Ovary (tissue), 9 donors: ENCODE results near the gene ECM1. TPM values are rescaled to one million over a fixed set of nuclear protein-coding genes. Genes with fewer than 3 reads are reported as not detected.

Source experiments
- DNase-seq, 5 donors: peaks; one replicate each; pipeline ENCODE4 v3.0.0-alpha.2; 2019 to 2020
- H3K27ac ChIP-seq, 2 donors: fragments of 200-600 bp; one replicate each; pipeline versions ENCODE4 v1.5.1 to v1.8.0; 2019 to 2022
- H3K27me3 ChIP-seq: fragments of 200-600 bp; one replicate; pipeline ENCODE4 v1.8.0; 2022
- H3K36me3 ChIP-seq: fragments of 200-600 bp; sonication (generic); one replicate; pipeline ENCODE4 v1.5.1; 2019
- H3K4me1 ChIP-seq: one replicate; pipeline ENCODE4 v1.8.1; 2013; ENCODE audit warnings: mild to moderate bottlenecking, moderate library complexity; ENCODE audit not compliant: insufficient read depth
- H3K4me3 ChIP-seq: fragments of 200-600 bp; sonication (generic); one replicate; pipeline ENCODE4 v1.5.1; 2017
- H3K9me3 ChIP-seq, 2 donors: fragments of 200-600 bp in 1 of 2; sonication (generic) in 1 of 2; one replicate each; pipeline versions ENCODE4 v1.5.1 to v1.8.1; 2013 to 2019; ENCODE audit warnings: mild to moderate bottlenecking in 1 of 2, moderate library complexity in 1 of 2
- CTCF ChIP-seq, 3 donors: fragments of 450-650 bp in 2 of 3; fragments of 200-600 bp in 1 of 3; IDR thresholded peaks; one replicate each; pipeline versions ENCODE4 v1.5.1 to v1.8.0; 2016 to 2022; ENCODE audit warnings: antibody characterized with exemption in 3 of 3, mild to moderate bottlenecking in 1 of 3
- EP300 ChIP-seq: sonication (generic); formaldehyde crosslinking; IDR thresholded peaks from one replicate; pipeline ENCODE4 v1.6.1; 2017; ENCODE audit warnings: antibody characterized with exemption
- POLR2A ChIP-seq: fragments of 450-650 bp; IDR thresholded peaks from one replicate; pipeline ENCODE4 v1.6.1; 2017; ENCODE audit warnings: antibody characterized with exemption, mild to moderate bottlenecking, moderate library complexity
- WGBS, 3 donors: extraction: QIAGEN DNeasy Blood & Tissue Kit in 1 of 3; methylation state at CpG; one replicate each; pipeline versions ENCODE4 v1.1.5 to v1.1.7; 2013 to 2017; 5-methylcytosine and 5-hydroxymethylcytosine counted together
- intact Hi-C, 4 donors: fragments of 100-400 bp; cut with DNase I; formaldehyde crosslinking; loops; one replicate each; pipeline versions ENCODE4 v1.11.0 to v1.15.1; 2022 to 2023
- polyA plus RNA-seq, 2 donors: library from polyadenylated mRNA; stranded (reverse); fragments of 200-250 nt in 1 of 2; fragments of 350-450 nt in 1 of 2; fragmentation: Illumina TruSeq in 1 of 2; extraction: RNeasy Lipid Tissue Mini Kit (QIAGEN cat#74804) in 1 of 2; gene quantifications; one replicate each; pipeline ENCODE4 v1.2.3, GENCODE V29; 2013 to 2014
- total RNA-seq, 7 donors: library from RNA; depleted of rRNA in 2 of 7; stranded (reverse); fragments of >200 nt in 2 of 7; fragmentation: NEBNext Ultra II Directional in 3 of 7; extraction: Animal tissue kit (Norgen Biotek cat#: 25700) in 3 of 7; gene quantifications; one replicate each; pipeline versions ENCODE4 v1.1.0 to v1.2.4, GENCODE V29; 2016 to 2023
- donor health status: DM: no; HTN: no; CAD: no; lungs with moderate emphysema.
- donor health status: DM: no; HTN: no; CAD: no.
- donor health status: Bipolar disorder and iron deficiency.
- donor health status: DM: yes; HTN: yes; CAD: no.
- donor health status: DM: no; HTN: no; CAD: no.
- donor health status: DM: yes; HTN: yes; CAD: no.

The ECM1 gene
- total and polyA plus RNA-seq, 9 donors, result 1.8 to 16.7 (median 6.2) TPM

- Histone ChIP-seq H3K4me3 (no peak overlapping the region), H3K36me3 (no peaks in the 10 kb centered on the region), H3K4me1 (no peaks in the 10 kb centered on the region), H3K27me3 (no peaks in the 10 kb centered on the region), H3K27ac (no peak overlapping the region), H3K9me3 (no peaks in the 10 kb centered on the region)
- TF ChIP-seq CTCF (IDR thresholded peaks at IDR 0.05), result no peak
- TF ChIP-seq EP300, result no peak
- no peak for TF ChIP-seq POLR2A
- WGBS, 3 donors, result 89 to 96% (median 92%) methylated on average over 10 of the region's 10 CpGs
- intact Hi-C loops, result no loop called here
- peak in 1 of 5 donors; percentile 25 for DNase-seq
These were observed 9.6 kb upstream of the ECM1 start for GRCh38 chr1:150498342-150498741.

- Histone ChIP-seq H3K36me3 (no peaks in the 10 kb centered on the region), H3K4me3 (no peak overlapping the region), H3K27me3 (no peaks in the 10 kb centered on the region), H3K9me3 (no peaks in the 10 kb centered on the region), H3K27ac (no peak overlapping the region), H3K4me1 (no peaks in the 10 kb centered on the region)
- 88 to 92% (median 89%) methylated on average over 6 of the region's 6 CpGs for WGBS, 3 donors
- DNase-seq, result peak in 1 of 5 donors; percentile 18
- no peak for TF ChIP-seq CTCF (IDR thresholded peaks at IDR 0.05)
- intact Hi-C loops, result no loop called here
These were observed 2.5 kb upstream of the ECM1 start for GRCh38 chr1:150505431-150505830.

- no peaks in the 10 kb centered on the region for H3K9me3 ChIP-seq
- 57 to 65% (median 65%) methylated on average over 4 of the region's 4 CpGs for WGBS, 3 donors
- TF ChIP-seq CTCF (IDR thresholded peaks at IDR 0.05) (no peak), POLR2A (no peak), EP300 (no peak)
- no peaks in the 10 kb centered on the region for H3K36me3 ChIP-seq
- H3K4me3 ChIP-seq, result no peak overlapping the region
- H3K27me3 ChIP-seq, result no peaks in the 10 kb centered on the region
- no peak for DNase-seq
- no peak overlapping the region for H3K27ac ChIP-seq
- intact Hi-C loops, result no loop called here
- no peaks in the 10 kb centered on the region for H3K4me1 ChIP-seq
These were observed 1.1 kb downstream of the ECM1 start for GRCh38 chr1:150508982-150509381.

- 91 to 92% (median 92%) methylated on average over 12 of the region's 12 CpGs for whole genome bisulfite sequencing, 3 donors
- Histone ChIP-seq H3K4me3 (no peak overlapping the region), H3K36me3 (no peaks in the 10 kb centered on the region), H3K27ac (no peak overlapping the region), H3K27me3 (no peaks in the 10 kb centered on the region), H3K9me3 (no peaks in the 10 kb centered on the region), H3K4me1 (no peaks in the 10 kb centered on the region)
- no peak for TF ChIP-seq EP300
- TF ChIP-seq CTCF (IDR thresholded peaks at IDR 0.05), result no peak
- TF ChIP-seq POLR2A, result no peak
- DNase-seq, result peak in 1 of 5 donors; percentile 40
- intact Hi-C loops, result no loop called here
These were observed 3.6 kb downstream of the ECM1 start for GRCh38 chr1:150511551-150511950.
